ENCODE results near the gene MAGEA9.
"Not testable (repeated sequence)": the region's sequence is repeated elsewhere in the genome, so short reads cannot be mapped to it uniquely, and the experiment has no call there.

Gene MAGEA9, protein sequence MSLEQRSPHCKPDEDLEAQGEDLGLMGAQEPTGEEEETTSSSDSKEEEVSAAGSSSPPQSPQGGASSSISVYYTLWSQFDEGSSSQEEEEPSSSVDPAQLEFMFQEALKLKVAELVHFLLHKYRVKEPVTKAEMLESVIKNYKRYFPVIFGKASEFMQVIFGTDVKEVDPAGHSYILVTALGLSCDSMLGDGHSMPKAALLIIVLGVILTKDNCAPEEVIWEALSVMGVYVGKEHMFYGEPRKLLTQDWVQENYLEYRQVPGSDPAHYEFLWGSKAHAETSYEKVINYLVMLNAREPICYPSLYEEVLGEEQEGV

DNA sequence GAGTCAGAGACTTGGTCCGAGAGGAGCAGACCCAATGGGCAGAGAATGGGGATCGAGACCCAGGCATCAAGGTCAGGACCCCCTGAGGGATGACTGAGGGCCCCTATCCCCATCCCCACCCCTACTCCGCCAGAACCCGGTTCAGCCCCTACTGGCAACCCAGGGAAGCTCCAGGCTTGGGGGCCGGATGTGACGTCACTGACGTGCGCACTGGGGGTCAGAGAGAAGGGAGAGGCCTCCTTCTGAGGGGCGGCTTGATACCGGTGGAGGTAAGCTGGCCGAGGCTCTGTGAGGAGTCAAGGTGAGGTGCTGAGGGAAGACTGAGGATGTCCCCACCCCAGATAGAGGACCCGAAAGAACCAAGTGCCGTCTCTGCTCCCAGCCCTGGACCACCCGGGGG, at the start of gene MAGEA9:
TSS of gene MAGEA9 (plus strand) at position 204 of the 400 bp plus-strand sequence. CDS start 4,281 bp downstream, outside the sequence.
- DNase-seq = not testable (repeated sequence)

DNA sequence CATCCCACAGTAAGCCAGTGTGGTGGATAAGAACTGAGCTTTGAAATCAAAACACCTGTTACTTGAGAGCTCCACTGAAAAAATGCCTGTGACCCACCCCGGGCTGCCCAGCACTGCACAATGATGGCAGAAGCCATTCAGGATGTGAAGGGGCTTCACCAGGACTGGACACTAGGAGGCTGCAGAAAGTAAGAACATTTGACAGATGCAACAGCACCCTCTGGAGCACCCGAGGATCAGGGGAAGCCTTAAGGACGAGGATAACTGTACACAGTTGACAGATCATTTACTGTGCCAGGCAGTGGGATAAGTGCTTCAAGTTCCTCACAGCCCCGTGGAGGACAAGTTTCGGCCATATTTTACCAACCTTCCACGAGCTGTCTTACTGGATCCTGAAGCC, 39.5 kb upstream of the MAGEA9 start:
- not testable (repeated sequence) for DNase-seq

GRCh38 chrX:149746390-149747007, 35.2 kb upstream of the MAGEA9 start:
- not testable (repeated sequence) for DNase-seq

- DNase-seq = no peak
Measured at GRCh38 chrX:149757206-149758067, 24.3 kb upstream of the MAGEA9 start.

GRCh38 chrX:149758068-149758714, 23.5 kb upstream of the MAGEA9 start:
- DNase-seq = no peak

GRCh38 chrX:149758715-149759078, 23.0 kb upstream of the MAGEA9 start:
- not testable (repeated sequence) for DNase-seq

DNA sequence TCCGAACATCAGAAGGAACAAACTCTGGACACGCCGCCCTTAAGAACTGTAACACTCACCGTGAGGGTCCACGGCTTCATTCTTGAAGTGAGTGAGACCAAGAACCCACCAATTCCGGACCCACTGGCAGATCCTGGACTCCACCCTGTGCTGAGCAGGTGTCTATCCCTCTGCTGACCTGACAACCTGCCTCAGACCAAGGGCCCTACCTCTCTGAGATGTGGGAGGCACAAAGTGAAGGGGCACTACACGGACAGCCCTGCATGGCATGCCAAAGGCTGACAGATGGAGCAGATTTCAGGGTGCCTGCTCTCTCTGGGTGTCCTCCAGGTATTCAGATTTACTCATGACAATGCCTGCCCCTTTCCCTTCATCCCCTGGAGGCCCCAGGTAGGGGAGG, 21.9 kb upstream of the MAGEA9 start:
- no peak for DNase-seq

DNA sequence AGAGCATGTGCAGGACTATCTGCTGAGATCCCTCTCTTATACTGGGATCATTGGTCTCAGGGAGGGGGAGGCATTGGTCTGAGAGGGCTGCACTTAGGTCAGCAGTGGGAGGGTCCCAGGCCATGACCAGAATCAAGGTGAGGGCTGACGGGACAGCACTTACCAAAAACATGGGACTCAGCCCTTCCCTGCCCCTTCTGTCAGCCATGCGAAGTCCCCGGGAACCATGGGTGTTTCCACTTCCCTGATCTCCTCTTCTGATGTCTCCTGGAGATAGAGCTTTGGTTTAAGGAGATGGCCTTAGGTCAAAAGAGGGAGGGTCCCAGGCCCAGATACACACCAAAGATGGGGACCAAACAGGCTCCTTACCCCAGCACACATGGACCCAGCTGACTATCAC, 20.8 kb upstream of the MAGEA9 start:
- DNase-seq = no peak

GRCh38 chrX:149761858-149762674, 19.7 kb upstream of the MAGEA9 start:
- DNase-seq = not testable (repeated sequence)

DNA sequence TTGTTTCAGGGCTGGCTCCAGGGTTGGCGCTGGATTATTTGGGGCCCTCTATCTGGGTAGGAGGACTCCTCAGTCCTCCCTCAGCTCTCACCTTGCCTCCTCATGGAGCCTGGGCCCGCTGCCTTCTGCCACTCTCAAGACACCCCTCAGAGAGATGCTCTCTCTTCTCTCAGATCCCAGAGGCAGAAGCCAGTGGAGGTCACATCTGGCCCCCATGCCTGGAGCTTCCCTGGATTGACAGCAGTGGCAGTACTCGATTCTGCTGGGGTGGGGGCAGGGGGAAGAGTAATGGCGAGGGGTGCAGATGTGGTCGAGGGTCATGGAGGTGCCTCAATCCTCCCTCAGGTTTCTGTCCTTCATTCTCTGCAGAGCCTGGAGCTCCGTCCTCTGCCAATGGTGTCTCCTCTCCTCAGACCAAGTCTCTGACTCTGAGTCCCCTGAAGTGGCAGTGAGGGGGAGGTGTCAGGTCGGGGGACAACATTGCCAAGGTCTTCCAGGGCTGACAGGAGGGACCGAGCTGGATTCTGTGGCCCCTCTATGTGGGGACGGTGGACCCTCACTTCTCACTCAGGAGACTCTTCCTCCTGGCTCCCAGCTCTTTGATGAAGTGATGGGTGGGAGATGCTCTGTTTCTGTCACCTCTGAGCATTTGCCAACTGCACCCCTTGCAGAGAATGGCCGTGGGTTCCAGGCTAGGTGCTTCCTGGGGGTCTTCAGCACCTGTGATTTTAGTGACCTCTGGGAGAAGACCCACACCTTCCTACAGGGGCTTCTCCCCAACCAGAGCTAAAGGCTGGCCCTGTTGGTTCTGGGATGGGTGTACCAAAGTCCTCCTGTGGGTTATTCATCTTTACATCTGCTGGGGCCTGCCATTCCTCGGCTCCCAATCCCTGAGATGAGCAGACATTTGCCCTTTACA, 18.8 kb upstream of the MAGEA9 start:
- DNase-seq = no peak

DNA sequence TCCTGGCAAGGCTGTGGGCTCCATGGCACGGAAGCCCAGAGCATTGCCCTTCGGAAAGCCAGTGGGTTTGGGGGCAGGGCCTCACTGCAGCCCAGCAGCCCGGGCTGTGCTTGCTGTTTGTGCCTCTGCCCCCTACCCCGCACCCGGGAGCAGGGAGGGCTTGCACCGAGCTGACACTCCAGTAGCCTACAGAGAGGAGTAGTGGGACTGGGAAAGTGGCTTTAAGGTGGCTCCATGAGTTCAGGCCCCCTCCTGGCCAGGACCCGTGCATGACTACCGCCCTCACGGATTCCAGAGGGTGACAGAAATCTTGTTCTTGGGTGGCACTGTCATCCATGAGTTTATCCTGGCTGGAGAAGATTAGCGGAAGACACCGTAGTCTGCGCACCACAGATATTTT, 11.4 kb upstream of the MAGEA9 start:
- not testable (repeated sequence) for DNase-seq

- DNase-seq = not testable (repeated sequence)
Measured at GRCh38 chrX:149773026-149773425, 8.7 kb upstream of the MAGEA9 start.

DNA sequence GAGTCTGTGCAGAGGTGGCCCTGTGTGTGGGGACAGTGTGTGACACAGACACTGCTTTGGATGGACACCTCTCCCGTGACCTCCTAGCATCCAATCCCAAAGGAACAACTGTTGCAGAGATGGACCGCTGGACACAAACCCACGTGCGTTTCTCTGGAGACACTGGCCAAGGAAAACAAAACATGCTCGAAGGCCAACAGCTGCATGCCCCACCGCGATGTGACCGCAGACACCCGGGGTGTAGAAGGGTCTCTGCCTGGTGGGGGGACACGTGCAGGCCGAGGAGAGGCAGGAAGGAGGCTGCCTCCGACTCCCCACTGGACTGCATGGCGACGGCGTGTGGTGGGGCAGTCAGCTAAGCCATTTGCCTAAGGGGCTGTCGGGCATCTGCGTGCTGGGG, 8.0 kb upstream of the MAGEA9 start, which contains the start of gene HSFX1:
TSS of gene HSFX1 (plus strand) at position 301 of the 400 bp plus-strand sequence. CDS start 614 bp downstream, outside the sequence.
- not testable (repeated sequence) for DNase-seq

GRCh38 chrX:149777999-149778398, 3.7 kb upstream of the MAGEA9 start:
- DNase-seq = not testable (repeated sequence)

- not testable (repeated sequence) for DNase-seq
Measured at GRCh38 chrX:149795531-149795930, 13.8 kb downstream of the MAGEA9 start.

DNA sequence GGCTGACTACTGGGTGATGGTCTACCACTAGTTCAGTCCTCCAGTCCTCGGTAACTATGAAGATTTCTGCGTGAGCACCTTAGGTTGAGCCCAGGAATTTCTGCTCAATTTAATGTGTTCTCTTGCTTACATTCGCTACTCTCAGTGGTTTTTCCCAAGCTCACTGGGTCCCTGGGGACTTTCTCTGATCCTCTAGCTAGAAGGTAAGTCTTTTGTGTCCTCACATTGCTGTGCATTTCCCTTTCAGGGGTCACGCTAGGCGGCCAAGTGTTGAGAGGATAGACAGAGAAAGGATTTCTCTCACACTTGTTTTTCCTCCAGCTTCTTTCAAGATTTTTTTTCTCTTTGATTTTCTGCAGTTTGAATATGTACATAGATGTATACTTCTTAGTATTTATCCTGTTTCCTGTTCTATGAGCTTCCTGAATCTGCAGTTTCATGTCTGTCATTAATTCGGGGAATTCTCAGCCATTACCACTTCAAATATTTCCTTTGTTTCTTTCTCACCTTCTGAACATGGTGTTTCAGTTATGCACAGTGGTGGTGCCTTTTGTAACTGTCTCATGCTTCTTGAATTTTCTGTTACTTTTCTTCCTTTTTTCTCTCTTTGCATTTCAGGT, 17.5 kb downstream of the MAGEA9 start:
- no peak for DNase-seq

DNA sequence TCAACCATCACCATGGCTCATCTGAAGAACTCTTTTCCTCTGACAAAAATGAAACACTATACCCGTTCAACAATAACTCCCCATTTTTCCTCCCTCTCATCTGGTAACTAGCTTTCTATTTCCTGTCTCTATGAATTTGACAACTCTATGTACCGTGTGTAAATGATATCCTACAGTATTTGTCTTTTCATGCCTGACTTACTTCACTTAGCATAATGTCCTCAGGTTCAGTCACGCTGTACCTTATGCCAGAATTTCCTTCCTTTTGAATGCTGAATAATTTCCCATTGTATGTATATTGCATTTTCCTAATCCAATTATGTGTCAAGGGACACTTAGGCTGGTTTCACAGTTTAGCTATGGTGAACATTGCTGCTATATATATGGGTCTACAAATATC, 18.2 kb downstream of the MAGEA9 start:
- no peak for DNase-seq

DNA sequence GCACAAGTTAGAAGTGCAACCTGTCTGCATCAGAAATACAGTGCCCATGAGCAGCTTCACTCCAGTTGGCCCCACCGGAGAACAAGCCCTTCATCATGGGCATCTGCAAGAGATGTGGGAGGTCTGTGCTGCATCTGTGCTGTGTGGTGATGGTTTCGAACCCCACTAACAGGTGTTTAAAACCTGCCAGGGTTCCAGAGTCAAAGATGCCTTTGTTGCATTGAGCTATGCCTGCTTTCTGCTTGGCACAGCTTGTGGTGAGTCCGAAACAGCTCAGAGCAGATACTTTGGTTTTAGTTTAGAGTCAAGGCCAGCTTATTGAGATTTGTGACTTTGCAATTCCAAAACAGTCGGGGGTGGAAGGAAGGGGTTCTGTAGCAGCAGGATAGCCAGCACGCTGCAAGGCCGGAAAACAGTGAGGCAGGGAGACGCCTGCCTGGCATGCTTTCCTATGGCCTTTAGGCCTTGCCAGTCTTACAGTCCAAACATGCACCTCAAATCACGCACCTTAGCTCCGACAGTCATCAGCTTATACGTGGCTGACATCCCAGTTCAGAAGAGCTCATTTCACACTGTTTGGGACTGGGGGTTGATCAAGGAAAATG, 21.8 kb downstream of the MAGEA9 start:
- DNase-seq = no peak

DNA sequence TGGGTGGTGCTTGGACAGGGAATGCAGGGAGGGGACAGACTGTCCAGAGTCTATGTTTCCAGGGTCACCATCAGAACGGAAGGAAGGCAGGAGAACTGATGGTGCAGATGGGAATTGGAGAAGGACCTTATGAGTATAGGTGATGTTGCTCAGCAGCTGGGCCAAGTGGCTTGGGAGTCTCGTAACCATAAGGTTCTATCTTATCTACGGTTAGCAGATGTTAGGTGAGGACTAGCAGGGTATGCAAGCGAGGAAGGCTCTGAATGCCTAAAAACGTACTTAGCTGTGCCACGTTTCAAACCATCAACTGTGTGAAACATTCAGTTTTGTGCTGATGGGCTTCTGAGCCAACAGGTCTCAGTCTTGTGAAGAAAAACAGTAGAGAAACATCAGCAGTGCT, 22.4 kb downstream of the MAGEA9 start:
- no peak for DNase-seq
